Fibroblast of lung (primary cell): ENCODE results near the gene KIF26A.

ENCODE experiments used
- EZH2 ChIP-seq: IDR thresholded peaks from 2 replicates; pipeline ENCODE4 v1.5.1; 2012; ENCODE audit warnings: low read length, control low read depth, mild to moderate bottlenecking; ENCODE audit errors: missing control alignments
- TF ChIP-seq, protein P1 (sequence below), 2 donors: IDR thresholded peaks in 1 of 2; conservative IDR thresholded peaks in 1 of 2; 1 replicate in 1 of 2; 2 replicates in 1 of 2; pipeline ENCODE4 v1.5.1; 2011 to 2012; ENCODE audit warnings: low read length in 2 of 2, control low read depth in 1 of 2, inconsistent platforms in 1 of 2, low read depth in 1 of 2, mild to moderate bottlenecking in 1 of 2

DNA sequence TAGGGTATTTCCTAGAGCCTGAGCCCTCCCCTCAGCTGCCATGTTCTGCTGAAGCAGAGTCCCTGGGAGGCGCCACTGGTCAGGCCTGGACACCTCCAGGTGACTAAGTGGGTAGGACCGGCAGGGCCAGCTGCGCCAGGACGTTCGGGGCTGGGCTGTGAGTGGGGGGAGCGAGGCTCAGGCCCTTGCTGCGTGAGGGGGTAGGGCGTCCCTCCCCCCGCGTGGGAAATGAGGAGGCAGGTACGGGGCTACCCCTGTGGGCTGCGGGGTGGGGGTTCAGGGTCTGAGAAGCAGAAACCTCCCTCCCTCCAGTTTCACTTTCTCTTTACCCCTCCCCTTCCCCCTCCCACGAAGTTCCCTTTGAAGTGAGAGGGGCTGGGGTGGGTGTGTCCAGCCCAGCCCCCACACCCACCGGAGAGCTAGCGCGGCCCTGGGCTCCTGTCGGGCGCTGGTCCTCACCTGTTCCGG is 22.1 kb upstream of the KIF26A start:
- TF ChIP-seq, protein P1, sequence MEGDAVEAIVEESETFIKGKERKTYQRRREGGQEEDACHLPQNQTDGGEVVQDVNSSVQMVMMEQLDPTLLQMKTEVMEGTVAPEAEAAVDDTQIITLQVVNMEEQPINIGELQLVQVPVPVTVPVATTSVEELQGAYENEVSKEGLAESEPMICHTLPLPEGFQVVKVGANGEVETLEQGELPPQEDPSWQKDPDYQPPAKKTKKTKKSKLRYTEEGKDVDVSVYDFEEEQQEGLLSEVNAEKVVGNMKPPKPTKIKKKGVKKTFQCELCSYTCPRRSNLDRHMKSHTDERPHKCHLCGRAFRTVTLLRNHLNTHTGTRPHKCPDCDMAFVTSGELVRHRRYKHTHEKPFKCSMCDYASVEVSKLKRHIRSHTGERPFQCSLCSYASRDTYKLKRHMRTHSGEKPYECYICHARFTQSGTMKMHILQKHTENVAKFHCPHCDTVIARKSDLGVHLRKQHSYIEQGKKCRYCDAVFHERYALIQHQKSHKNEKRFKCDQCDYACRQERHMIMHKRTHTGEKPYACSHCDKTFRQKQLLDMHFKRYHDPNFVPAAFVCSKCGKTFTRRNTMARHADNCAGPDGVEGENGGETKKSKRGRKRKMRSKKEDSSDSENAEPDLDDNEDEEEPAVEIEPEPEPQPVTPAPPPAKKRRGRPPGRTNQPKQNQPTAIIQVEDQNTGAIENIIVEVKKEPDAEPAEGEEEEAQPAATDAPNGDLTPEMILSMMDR (conservative IDR thresholded peaks at IDR 0.05 in 1 of 2, IDR thresholded peaks at IDR 0.05 in 1 of 2; ENCODE audit: low read depth in 1 of 2, low read length in 2 of 2) = no peak
- TF ChIP-seq EZH2 = no peak
